Adipocyte (in vitro differentiated cells): ENCODE data around the gene MYL10.

ENCODE experiments used
- DNase-seq: peaks from one replicate; pipeline ENCODE4 v3.0.0-alpha.2; 2015; ENCODE audit warnings: low read depth
- H3K27me3 ChIP-seq: replicated peaks from 2 replicates; pipeline ENCODE4 v1.7.0; 2013; ENCODE audit warnings: mild to moderate bottlenecking, low read length, moderate library complexity; ENCODE audit not compliant: control insufficient read depth, insufficient read depth
- H3K36me3 ChIP-seq: 2 replicates; pipeline ENCODE4 v1.7.0; 2013; ENCODE audit warnings: low read length, mild to moderate bottlenecking, moderate library complexity; ENCODE audit not compliant: control insufficient read depth, insufficient read depth, severe bottlenecking
- H3K4me1 ChIP-seq: 2 replicates; pipeline ENCODE4 v1.7.0; 2013; ENCODE audit warnings: mild to moderate bottlenecking, low read length, moderate library complexity; ENCODE audit not compliant: control insufficient read depth, insufficient read depth
- H3K4me3 ChIP-seq: 2 replicates; pipeline ENCODE4 v1.7.0; 2013; ENCODE audit warnings: mild to moderate bottlenecking, low read length, moderate library complexity
- H3K9ac ChIP-seq: 2 replicates; pipeline ENCODE4 v1.7.0; 2013; ENCODE audit warnings: mild to moderate bottlenecking, low read length, moderate library complexity
- H3K9me3 ChIP-seq: 2 replicates; pipeline ENCODE4 v1.7.0; 2013; ENCODE audit warnings: mild to moderate bottlenecking, low read length, moderate library complexity; ENCODE audit not compliant: control insufficient read depth

The MYL10 gene

DNA sequence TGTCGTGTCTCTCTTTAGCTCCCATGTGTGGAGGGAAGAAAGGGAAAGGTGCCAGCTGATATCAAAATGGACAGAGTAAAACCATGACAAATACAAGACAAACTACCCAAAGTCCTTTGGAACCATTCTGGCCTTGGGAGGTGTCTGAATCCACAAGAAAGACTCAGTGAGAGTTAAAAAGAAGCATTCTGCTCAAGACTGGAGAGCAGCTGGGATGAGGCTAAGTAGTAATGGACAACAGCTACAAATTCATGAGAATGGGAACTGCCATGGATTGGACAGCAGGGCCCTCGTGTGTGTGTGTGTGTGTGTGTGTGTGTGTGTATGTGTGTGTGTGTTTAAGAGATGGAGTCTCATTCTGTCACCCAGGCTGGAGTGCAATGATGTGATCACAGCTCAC is 39.6 kb upstream of the MYL10 start:
- H3K36me3 ChIP-seq: no peaks in the 10 kb centered on the region
- peaks cover 12% of the 10 kb centered on the region for H3K4me1 ChIP-seq
- H3K9me3 ChIP-seq: peaks cover 7% of the 10 kb centered on the region
- no peak overlapping the region for H3K4me3 ChIP-seq
- no peak overlapping the region for H3K9ac ChIP-seq
- H3K27me3 ChIP-seq: peaks cover 35% of the 10 kb centered on the region
- no peak for DNase-seq

DNA sequence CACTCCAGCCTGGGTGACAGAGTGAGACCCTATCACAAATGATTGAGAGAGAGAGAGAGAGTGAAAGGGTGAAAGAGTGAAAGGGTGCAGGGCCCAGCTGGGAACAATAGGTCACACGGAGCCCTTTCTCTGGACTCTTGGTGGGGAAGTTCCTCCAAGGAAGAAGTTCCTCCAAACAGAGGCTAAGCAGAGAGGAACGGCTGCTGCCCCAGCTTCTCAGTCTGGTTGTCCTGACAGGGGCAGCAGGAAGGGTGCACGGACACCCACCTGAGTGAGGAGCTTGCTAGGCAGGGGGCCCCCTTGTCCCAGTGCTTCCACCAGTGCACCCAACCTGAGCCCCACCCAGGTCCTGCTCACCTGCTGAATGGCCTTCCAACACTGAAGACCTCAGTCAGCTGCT is 38.8 kb upstream of the MYL10 start:
- Histone ChIP-seq H3K4me1 (peaks cover 12% of the 10 kb centered on the region), H3K27me3 (peaks cover 43% of the 10 kb centered on the region), H3K36me3 (no peaks in the 10 kb centered on the region), H3K9ac (no peak overlapping the region), H3K4me3 (no peak overlapping the region), H3K9me3 (peaks cover under 1% of the 10 kb centered on the region)
- DNase-seq: no peak

DNA sequence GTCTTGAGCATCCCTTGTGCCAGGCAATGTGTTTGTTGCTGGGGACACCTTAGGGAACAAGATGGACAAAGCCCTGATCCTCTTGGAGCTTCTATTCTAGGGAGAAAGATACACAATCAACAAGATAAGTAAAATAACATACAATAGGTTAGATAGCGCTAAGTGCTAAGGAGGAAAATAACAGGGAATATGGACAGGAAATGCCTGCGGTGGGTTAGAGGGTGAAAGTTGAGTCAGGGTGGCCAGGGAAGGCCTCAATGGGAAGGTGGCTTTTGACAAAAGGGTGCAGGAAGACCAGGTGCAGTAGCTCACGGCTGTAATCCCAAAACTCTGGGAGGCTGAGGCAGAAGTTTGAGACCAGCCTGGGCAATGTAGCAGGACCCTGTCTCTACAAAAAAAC is 38.3 kb upstream of the MYL10 start:
- Histone ChIP-seq H3K9me3 (peaks cover 4% of the 10 kb centered on the region), H3K4me3 (no peak overlapping the region), H3K9ac (no peak overlapping the region), H3K27me3 (peaks cover 48% of the 10 kb centered on the region), H3K4me1 (peaks cover 12% of the 10 kb centered on the region), H3K36me3 (no peaks in the 10 kb centered on the region)
- no peak for DNase-seq

DNA sequence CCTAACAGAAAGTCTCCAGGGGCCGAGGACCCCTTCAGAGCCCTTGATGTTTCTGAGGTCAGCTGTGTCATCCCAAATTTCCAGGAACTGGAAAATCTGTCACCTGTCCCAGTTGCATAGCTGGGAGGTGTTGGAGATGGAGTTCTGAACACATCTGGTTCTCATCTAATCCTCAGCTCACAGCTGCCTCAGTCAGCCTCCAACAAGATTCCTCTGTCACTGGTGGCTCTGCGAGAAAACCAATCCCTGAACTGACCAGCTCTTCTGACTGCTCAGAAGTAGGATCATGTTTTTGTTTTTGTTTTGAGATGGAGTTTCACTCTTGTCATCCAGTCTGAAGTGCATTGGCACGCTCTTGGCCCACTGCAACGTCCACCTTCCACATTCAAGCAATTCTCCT is 37.6 kb upstream of the MYL10 start:
- H3K27me3 ChIP-seq: peaks cover 55% of the 10 kb centered on the region
- no peaks in the 10 kb centered on the region for H3K36me3 ChIP-seq
- peaks cover 6% of the 10 kb centered on the region for H3K9me3 ChIP-seq
- peaks cover 6% of the 10 kb centered on the region for H3K4me1 ChIP-seq
- no peak overlapping the region for H3K4me3 ChIP-seq
- no peak overlapping the region for H3K9ac ChIP-seq
- peak; percentile 32 for DNase-seq

DNA sequence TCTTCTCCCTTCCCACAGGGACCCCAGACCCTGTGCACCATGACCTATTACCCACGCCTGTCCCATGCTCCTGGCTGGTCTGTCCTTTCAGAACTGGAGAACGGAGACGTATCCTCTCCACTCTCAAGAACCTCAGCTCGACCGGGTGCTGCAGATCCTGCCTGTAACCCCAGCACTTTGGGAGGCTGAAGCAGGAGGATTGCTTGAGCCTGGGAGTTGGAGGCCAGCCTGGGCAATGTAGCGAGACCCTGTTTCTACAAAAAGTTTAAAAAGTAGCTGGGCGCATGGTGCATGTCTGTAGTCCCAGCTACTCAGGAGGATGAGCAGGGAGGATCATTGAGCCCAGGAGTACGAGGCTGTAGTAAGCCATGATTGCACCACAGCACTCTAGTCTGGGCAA is 37.2 kb upstream of the MYL10 start:
- peaks cover 2% of the 10 kb centered on the region for H3K4me1 ChIP-seq
- no peak overlapping the region for H3K9ac ChIP-seq
- H3K4me3 ChIP-seq: no peak overlapping the region
- DNase-seq: no peak
- peaks cover 6% of the 10 kb centered on the region for H3K9me3 ChIP-seq
- no peaks in the 10 kb centered on the region for H3K36me3 ChIP-seq
- peaks cover 57% of the 10 kb centered on the region for H3K27me3 ChIP-seq

DNA sequence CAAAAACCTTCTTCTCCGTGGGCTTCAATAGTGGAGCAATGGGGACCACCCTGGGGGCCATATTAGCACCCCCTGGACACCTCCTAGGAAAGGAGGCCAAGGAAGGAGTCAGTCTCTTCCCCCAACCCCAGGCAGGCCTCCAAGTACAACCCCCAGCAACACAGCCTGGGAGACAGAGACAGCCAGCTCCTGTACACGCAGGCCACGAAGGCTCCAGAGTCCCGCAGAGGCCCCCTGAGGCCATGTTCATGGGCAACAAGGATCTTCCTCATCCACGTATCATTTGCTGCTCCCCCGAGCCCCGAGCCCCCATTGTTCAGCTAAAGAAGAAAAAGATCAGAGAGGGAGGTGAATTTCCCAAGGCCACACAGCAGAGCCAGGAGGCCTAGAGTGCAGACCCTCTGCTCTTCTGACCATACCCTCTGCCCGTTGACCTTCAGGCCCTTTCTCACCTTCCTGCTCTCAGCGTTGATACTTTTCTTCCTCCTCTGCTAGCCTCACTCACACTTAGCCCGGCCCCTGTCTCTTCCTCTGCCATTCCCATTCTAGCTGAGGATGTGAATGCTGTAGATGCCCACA is 35.9 kb upstream of the MYL10 start:
- Histone ChIP-seq H3K27me3 (peaks cover 68% of the 10 kb centered on the region), H3K9ac (no peak overlapping the region), H3K9me3 (peaks cover 6% of the 10 kb centered on the region), H3K4me1 (no peaks in the 10 kb centered on the region), H3K36me3 (no peaks in the 10 kb centered on the region), H3K4me3 (no peak overlapping the region)
- DNase-seq: no peak

DNA sequence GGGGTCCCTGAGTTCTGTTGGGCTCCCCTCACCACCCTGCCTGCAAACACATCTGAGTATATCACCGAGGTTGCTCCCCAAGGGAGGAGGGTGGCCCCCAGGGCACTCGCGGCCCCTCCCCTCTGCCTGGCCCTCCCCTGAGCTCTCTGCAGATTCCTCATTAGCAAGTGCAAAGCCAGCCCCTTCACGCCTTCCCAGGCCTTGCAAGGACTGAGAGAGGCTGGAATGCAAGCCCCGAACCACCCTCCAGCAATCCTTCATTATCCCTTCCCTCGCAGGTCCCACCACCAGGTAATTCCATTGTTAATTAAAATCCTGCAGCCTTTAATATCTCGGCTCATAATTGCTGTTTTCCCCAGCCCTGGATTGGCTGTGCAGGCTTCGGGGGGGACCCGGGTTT is 35.3 kb upstream of the MYL10 start:
- Histone ChIP-seq H3K36me3 (no peaks in the 10 kb centered on the region), H3K9ac (no peak overlapping the region), H3K27me3 (peaks cover 68% of the 10 kb centered on the region), H3K4me1 (no peaks in the 10 kb centered on the region), H3K4me3 (no peak overlapping the region), H3K9me3 (peaks cover 6% of the 10 kb centered on the region)
- DNase-seq: no peak

DNA sequence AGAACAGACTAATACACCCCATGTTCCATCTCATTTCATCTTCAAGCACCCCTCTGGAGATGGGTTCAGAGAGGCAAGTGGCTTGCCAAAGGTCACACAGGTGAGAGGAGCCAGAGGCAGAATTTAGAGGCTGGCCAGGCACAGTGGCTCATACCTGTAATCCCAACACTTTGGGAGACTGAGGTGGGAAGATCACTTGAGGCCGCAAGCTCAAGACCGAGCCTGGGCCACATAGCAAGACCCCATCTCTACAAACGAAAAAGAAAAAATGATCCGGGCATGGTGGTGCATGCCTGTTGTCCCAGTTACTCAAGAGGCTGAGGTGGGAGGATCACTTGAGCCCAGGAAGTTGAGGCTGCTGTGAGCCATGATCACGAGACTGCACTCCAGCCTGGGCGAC is 34.7 kb upstream of the MYL10 start:
- Histone ChIP-seq H3K9me3 (peaks cover 6% of the 10 kb centered on the region), H3K4me1 (no peaks in the 10 kb centered on the region), H3K36me3 (no peaks in the 10 kb centered on the region), H3K27me3 (peaks cover 61% of the 10 kb centered on the region), H3K4me3 (no peak overlapping the region), H3K9ac (no peak overlapping the region)
- DNase-seq: no peak

DNA sequence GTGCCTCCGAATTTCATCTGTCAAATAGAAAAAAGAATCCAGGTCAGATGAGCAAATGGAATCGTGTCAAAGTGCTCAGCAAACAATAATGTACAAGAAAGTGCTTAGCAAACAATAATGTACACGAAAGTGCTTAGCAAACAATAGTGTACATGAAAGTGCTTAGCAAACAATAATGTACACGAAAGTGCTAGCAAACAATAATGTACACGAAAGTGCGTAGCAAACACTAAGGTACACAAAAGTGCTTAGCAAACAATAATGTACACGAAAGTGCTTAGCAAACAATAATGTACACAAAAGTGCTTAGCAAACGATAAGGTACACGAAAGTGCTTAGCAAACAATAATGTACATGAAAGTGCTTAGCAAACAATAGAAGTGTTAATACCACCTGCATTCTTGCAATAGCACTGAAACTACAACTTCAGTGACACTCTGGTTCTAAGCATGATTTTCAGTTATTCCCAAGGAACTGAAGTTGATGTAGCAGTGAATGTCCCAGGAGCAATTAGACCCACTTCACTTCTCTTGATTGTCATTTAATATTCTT is 33.4 kb upstream of the MYL10 start:
- H3K36me3 ChIP-seq: no peaks in the 10 kb centered on the region
- no peak overlapping the region for H3K4me3 ChIP-seq
- peaks cover 55% of the 10 kb centered on the region for H3K27me3 ChIP-seq
- no peak for DNase-seq
- peaks cover 6% of the 10 kb centered on the region for H3K9me3 ChIP-seq
- no peaks in the 10 kb centered on the region for H3K4me1 ChIP-seq
- H3K9ac ChIP-seq: no peak overlapping the region

DNA sequence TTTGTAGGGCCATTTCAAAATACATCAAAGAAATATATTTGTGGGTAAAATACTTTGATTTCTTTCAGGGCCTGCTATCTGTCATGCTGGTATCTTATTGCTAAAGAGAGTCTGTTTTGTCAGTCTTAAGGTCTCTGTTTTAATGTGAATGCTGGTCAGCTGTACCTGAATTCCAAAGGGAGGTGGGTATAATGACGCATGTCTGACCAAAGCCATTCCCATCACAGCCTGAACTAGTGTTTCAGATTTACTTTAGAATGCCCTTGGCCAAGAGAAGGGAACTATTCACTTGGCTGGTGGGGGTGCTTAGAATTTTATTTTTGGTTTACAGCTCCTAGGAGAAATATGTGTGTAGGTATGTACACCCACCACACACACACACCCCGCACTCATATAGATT is 30.6 kb upstream of the MYL10 start:
- no peak overlapping the region for H3K4me3 ChIP-seq
- no peaks in the 10 kb centered on the region for H3K36me3 ChIP-seq
- H3K27me3 ChIP-seq: peaks cover 53% of the 10 kb centered on the region
- H3K9me3 ChIP-seq: peaks cover 6% of the 10 kb centered on the region
- H3K4me1 ChIP-seq: no peaks in the 10 kb centered on the region
- H3K9ac ChIP-seq: no peak overlapping the region
- no peak for DNase-seq

DNA sequence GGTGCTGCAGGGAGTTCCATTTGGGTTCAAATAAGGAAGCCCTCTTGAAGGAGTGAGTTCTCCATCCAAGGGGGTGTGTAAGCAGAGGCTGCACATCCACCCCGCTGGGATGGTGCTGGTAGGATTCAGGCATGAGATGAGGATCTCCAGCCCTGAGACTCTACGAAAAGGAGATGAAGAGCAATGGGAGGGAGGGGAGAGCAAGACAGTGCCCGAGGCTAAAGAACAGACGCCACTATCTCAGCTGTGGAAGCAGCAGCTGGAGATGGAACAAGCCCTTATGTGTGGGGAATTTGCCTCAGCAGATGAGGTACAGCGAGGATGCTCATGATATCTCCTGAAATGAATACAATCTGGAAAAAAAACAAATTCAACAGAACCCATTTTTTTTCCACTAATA is 28.1 kb upstream of the MYL10 start:
- Histone ChIP-seq H3K36me3 (no peaks in the 10 kb centered on the region), H3K9ac (no peak overlapping the region), H3K4me3 (no peak overlapping the region), H3K27me3 (peaks cover 50% of the 10 kb centered on the region), H3K4me1 (no peaks in the 10 kb centered on the region), H3K9me3 (no peaks in the 10 kb centered on the region)
- DNase-seq: no peak

DNA sequence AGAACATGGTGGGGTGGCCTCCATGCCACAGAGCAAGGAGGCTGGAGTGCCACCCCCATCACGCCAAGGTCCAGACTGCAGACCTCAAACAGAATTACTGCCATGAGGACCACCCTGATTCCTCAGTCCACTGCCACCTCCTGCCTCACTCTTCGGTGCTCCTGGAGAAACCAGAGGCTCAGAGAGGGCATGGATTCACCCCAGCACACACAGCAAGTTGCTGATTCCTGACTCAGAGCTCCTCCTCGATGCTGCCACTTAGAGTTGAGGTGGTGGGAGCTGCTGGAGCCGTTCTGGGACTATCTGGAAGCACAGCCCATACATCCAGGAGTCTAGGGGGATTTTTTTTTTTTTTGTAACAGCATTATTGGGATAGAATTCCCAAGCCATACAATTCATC is 22.0 kb upstream of the MYL10 start:
- Histone ChIP-seq H3K4me1 (no peaks in the 10 kb centered on the region), H3K9ac (no peak overlapping the region), H3K36me3 (no peaks in the 10 kb centered on the region), H3K27me3 (peaks cover 43% of the 10 kb centered on the region), H3K4me3 (no peak overlapping the region), H3K9me3 (no peaks in the 10 kb centered on the region)
- no peak for DNase-seq
